Measurements from ENCODE around the gene ST3GAL4. TPM values are rescaled to one million over a fixed set of nuclear protein-coding genes. Genes with fewer than 3 reads are reported as not detected.

The ST3GAL4 gene
- total and polyA plus RNA-seq, 4 donors, result 20.7 to 48.2 (median 27.8) TPM

DNA sequence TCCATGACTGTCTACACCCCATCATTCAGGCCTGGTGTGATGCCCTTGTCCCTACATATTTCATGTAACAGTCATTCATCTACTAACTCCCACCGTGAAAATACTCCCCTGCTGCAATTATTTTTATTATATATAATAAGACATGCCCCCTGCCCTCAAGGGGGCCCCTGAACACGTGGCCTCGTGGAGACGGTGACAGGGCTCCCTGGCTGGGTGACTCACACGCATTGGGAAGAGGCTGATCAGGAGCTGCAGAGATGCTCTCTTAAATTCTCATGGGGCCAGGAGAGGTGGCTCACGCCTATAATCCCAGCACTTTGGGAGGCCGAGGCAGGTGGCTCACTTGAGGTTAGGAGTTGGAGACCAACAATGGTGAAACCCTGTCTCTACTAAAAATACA is 88.6 kb downstream of the ST3GAL4 start:
- DNase-seq (ENCODE audit: low read depth in 4 of 6, low spot score in 6 of 6), result no peak
- Histone ChIP-seq H3K36me3 (ENCODE audit: control insufficient read depth, insufficient read depth, low read length) (peaks cover 54% of the 10 kb centered on the region), H3K27me3 (ENCODE audit: control insufficient read depth, insufficient read depth, low read length) (peaks cover 2% of the 10 kb centered on the region), H3K27ac (ENCODE audit: low read depth, low read length) (no peak overlapping the region), H3K4me1 (ENCODE audit: control insufficient read depth, insufficient read depth, low read length) (peaks cover 34% of the 10 kb centered on the region), H3K9me3 (ENCODE audit: control insufficient read depth, insufficient read depth, low read length) (no peaks in the 10 kb centered on the region), H3K4me3 (ENCODE audit: low read depth, low read length) (no peak overlapping the region)
- 62% methylated on average over 6 of the region's 7 CpGs for WGBS (ENCODE audit: insufficient coverage)

DNA sequence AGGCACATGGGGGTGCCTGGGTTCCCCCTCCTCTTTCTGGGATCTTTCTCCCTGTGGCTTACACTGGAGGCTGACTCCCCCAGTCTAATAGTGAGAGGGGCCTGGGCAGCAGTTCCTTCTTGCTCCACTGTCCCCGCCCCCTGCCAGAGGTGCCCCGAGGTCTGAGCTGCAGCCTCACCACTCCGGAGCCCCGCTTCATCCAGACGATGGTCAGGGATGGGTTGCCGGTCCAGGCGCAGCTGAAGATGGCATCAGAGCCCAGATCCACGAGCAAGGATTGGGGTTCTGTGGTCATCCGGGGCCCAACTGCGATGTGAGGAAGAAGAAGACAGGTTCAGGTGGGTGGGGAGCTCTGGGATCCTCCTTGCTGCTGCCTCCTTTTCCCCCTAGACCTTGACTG is 91.1 kb downstream of the ST3GAL4 start:
- Histone ChIP-seq H3K27ac (ENCODE audit: low read depth, low read length) (no peak overlapping the region), H3K4me1 (ENCODE audit: control insufficient read depth, insufficient read depth, low read length) (peaks cover 18% of the 10 kb centered on the region), H3K36me3 (ENCODE audit: control insufficient read depth, insufficient read depth, low read length) (peaks cover 61% of the 10 kb centered on the region), H3K27me3 (ENCODE audit: control insufficient read depth, insufficient read depth, low read length) (no peaks in the 10 kb centered on the region), H3K9me3 (ENCODE audit: control insufficient read depth, insufficient read depth, low read length) (no peaks in the 10 kb centered on the region), H3K4me3 (ENCODE audit: low read depth, low read length) (no peak overlapping the region)
- WGBS (ENCODE audit: insufficient coverage), result 93% methylated on average over 9 of the region's 10 CpGs
- no peak for DNase-seq (ENCODE audit: low read depth in 4 of 6, low spot score in 6 of 6)

DNA sequence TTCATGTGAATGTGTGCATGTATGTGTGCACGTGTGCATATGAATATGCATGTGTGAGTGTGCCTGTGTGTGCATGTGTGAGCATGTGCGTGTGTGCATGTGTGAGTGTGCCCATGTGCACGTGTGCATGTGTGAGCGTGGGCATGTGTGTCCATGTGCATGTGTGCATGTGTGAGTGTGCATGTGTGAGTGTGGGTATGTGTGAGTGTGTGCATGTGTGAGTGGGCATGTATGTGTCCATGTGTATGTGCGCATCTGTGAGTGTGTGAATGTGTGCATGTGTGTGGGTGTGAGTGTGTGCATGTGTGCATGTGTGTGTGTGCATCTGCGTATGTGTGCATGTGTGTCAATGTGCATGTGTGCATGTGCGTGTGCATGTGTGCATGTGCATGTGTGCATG is 94.7 kb downstream of the ST3GAL4 start:
- Histone ChIP-seq H3K4me3 (ENCODE audit: low read depth, low read length) (no peak overlapping the region), H3K9me3 (ENCODE audit: control insufficient read depth, insufficient read depth, low read length) (no peaks in the 10 kb centered on the region), H3K27ac (ENCODE audit: low read depth, low read length) (no peak overlapping the region), H3K36me3 (ENCODE audit: control insufficient read depth, insufficient read depth, low read length) (peaks cover 58% of the 10 kb centered on the region), H3K4me1 (ENCODE audit: control insufficient read depth, insufficient read depth, low read length) (peaks cover 20% of the 10 kb centered on the region), H3K27me3 (ENCODE audit: control insufficient read depth, insufficient read depth, low read length) (no peaks in the 10 kb centered on the region)
- WGBS (ENCODE audit: insufficient coverage), result 82% methylated on average over 7 of the region's 7 CpGs
- DNase-seq (ENCODE audit: low read depth in 4 of 6, low spot score in 6 of 6), result no peak

DNA sequence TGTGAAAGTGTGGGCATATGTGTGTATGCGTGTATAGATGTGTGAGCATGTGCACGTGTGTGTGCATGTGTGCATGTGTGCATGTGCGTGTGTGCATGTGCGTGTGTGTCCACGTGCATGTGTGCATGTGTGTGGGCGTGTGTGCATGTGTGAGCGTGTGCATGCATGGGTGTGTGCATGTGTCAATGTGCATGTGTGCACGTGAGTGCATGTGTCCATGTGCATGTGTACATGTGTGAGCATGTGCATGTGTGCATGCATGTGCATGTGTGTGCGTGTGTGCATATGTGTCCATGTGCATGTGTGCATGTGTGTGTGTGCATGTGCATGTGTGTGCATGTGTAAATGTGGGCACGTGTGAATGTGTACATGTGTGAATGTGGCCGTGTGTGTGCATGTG is 95.3 kb downstream of the ST3GAL4 start:
- no peaks in the 10 kb centered on the region for H3K27me3 ChIP-seq (ENCODE audit: control insufficient read depth, insufficient read depth, low read length)
- no peak overlapping the region for H3K4me3 ChIP-seq (ENCODE audit: low read depth, low read length)
- peaks cover 56% of the 10 kb centered on the region for H3K36me3 ChIP-seq (ENCODE audit: control insufficient read depth, insufficient read depth, low read length)
- no peak overlapping the region for H3K27ac ChIP-seq (ENCODE audit: low read depth, low read length)
- H3K4me1 ChIP-seq (ENCODE audit: control insufficient read depth, insufficient read depth, low read length), result peaks cover 22% of the 10 kb centered on the region
- no peak for DNase-seq (ENCODE audit: low read depth in 4 of 6, low spot score in 6 of 6)
- no peaks in the 10 kb centered on the region for H3K9me3 ChIP-seq (ENCODE audit: control insufficient read depth, insufficient read depth, low read length)
- WGBS (ENCODE audit: insufficient coverage), result 98% methylated on average over 11 of the region's 11 CpGs

DNA sequence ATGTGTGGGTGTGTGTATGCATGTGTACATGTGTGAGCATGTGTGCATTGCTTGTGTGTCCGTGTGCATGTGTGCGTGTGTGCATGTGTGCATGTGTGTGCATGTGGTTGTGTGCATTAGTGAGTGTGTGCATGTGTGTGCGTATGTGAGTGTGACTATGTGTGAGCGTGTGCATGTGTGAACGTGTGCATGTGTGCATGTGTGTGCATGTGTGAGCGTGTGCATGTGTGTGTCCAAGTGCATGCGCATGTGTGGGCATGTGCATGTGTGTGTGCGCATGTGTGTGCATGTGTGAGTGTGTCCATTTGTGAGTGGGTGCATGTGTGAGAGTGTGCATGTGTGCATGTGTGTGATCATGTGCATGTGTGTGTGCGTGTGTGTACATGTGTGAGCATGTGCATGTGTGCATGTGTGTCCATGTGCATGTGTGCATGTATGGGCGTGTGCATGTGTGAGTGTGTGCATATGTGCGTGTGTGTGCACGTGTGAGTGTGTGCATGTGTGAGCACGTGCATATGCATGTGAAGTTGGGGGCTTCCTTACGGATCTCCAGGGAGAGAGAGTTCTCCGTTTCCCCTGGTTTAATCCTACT is 95.8 kb downstream of the ST3GAL4 start:
- no peaks in the 10 kb centered on the region for H3K27me3 ChIP-seq (ENCODE audit: control insufficient read depth, insufficient read depth, low read length)
- 95% methylated on average over 12 of the region's 15 CpGs for WGBS (ENCODE audit: insufficient coverage)
- DNase-seq (ENCODE audit: low read depth in 4 of 6, low spot score in 6 of 6), result no peak
- peaks cover 59% of the 10 kb centered on the region for H3K36me3 ChIP-seq (ENCODE audit: control insufficient read depth, insufficient read depth, low read length)
- peaks cover 22% of the 10 kb centered on the region for H3K4me1 ChIP-seq (ENCODE audit: control insufficient read depth, insufficient read depth, low read length)
- no peaks in the 10 kb centered on the region for H3K9me3 ChIP-seq (ENCODE audit: control insufficient read depth, insufficient read depth, low read length)
- H3K4me3 ChIP-seq (ENCODE audit: low read depth, low read length), result no peak overlapping the region
- no peak overlapping the region for H3K27ac ChIP-seq (ENCODE audit: low read depth, low read length)

DNA sequence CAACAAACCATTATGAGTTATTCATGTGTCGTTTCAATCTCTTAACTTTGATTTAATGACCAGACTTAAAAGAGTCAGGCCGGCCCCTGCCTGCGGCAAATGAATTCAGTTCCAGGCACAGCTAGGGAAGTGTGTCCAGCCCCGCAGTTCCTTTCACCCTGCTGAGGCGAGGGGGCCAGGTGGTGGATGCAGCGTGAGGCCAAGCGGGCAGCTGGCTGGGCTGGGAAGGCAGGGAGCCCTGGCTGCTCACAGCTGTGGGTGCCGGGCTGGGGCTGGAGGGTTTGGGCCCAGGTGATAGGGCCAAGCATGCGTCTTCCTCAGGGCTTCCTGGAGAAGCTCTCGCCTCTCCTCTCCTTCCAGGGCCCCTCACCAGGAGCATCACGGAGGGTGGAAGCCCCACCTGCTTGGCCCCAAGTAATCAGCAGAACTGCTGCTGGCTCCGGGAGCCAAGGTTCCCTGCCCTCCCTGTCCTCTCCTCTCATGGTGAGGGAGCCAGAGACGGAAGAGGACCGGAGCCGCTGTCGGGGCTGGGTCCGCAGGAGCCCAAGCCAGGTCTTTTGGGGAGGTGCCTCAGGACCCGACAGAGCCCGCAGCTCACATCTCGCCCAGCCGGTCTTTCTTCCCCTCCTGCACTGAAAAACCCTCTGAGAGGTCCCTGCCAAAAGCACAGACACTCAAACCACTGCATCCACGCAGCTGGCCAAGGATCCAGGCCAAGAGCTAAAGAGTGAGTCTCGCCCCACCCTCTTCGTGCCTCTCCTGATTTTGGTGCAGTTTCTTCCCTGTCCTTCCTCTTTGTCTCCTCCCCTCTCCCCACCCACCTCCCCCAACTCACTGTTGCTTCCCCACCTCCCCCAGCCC is 97.0 kb downstream of the ST3GAL4 start:
- Histone ChIP-seq H3K9me3 (ENCODE audit: control insufficient read depth, insufficient read depth, low read length) (no peaks in the 10 kb centered on the region), H3K27me3 (ENCODE audit: control insufficient read depth, insufficient read depth, low read length) (no peaks in the 10 kb centered on the region), H3K4me3 (ENCODE audit: low read depth, low read length) (no peak overlapping the region), H3K36me3 (ENCODE audit: control insufficient read depth, insufficient read depth, low read length) (peaks cover 57% of the 10 kb centered on the region), H3K27ac (ENCODE audit: low read depth, low read length) (peak overlapping the region; percentile 15), H3K4me1 (ENCODE audit: control insufficient read depth, insufficient read depth, low read length) (peaks cover 22% of the 10 kb centered on the region)
- 43% methylated on average over 22 of the region's 24 CpGs for WGBS (ENCODE audit: insufficient coverage)
- DNase-seq (ENCODE audit: low read depth in 4 of 6, low spot score in 6 of 6), result peak in 2 of 6 donors; percentile 38 to 44

DNA sequence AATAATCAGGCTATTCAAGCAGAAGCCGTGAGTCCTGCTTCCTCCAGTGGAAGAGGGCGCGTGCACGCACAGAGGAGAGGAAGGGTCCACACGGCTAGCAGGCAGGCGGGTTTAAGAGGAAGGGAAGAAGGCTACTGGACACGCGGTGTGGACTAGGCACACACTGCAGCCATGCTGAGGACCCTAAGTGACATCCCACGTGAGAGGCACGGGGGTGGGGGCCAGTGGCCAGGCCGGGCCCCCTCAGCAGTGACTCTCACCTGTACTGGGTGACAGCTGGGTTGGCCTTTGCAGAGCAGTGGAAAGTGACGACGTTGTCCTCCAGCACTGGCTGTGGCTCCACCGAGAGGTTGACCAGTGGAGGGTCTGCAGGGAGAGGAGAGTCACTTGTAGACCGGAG is 100.6 kb downstream of the ST3GAL4 start:
- DNase-seq (ENCODE audit: low read depth in 4 of 6, low spot score in 6 of 6), result no peak
- H3K4me1 ChIP-seq (ENCODE audit: control insufficient read depth, insufficient read depth, low read length), result peaks cover 44% of the 10 kb centered on the region
- H3K4me3 ChIP-seq (ENCODE audit: low read depth, low read length), result no peak overlapping the region
- H3K36me3 ChIP-seq (ENCODE audit: control insufficient read depth, insufficient read depth, low read length), result peaks cover 53% of the 10 kb centered on the region
- no peak overlapping the region for H3K27ac ChIP-seq (ENCODE audit: low read depth, low read length)
- WGBS (ENCODE audit: insufficient coverage), result 94% methylated on average over 15 of the region's 15 CpGs
- H3K9me3 ChIP-seq (ENCODE audit: control insufficient read depth, insufficient read depth, low read length), result no peaks in the 10 kb centered on the region
- H3K27me3 ChIP-seq (ENCODE audit: control insufficient read depth, insufficient read depth, low read length), result no peaks in the 10 kb centered on the region

DNA sequence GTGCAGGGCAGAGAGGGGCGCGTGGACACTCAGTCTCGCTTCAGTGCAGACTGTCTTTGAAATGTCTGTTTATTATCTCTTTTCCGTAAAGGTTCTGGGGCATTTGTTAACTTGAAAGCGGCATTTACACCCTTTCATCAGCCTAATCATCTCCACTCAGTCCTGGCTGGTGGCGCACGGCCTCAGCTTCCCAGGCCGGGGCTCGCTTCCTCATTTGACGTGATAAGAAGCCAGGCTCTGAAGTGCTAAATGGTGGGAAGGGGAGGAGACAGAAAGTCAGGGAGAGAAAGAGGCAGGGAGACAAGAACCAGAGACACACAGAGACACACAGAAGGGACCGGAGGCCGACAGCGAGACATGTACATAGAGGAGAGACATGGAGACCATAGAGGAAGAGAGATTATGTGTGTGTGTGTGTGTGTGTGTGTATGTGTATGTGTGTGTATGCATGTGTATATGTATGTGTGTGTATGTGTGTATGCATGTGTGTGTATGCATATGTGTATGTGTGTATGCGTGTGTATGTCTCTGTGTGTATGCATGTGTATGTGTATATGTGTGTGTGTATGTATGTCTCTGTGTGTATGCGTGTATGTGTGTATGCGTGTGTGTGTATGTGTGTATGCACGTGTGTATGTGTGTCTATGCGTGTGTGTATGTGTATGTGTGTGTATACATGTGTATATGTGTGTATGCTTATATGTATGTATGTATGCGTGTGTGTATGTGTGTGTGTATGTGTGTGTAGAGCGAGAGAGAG is 101.5 kb downstream of the ST3GAL4 start:
- peaks cover 42% of the 10 kb centered on the region for H3K4me1 ChIP-seq (ENCODE audit: control insufficient read depth, insufficient read depth, low read length)
- no peaks in the 10 kb centered on the region for H3K27me3 ChIP-seq (ENCODE audit: control insufficient read depth, insufficient read depth, low read length)
- no peak for DNase-seq (ENCODE audit: low read depth in 4 of 6, low spot score in 6 of 6)
- no peak overlapping the region for H3K27ac ChIP-seq (ENCODE audit: low read depth, low read length)
- no peaks in the 10 kb centered on the region for H3K9me3 ChIP-seq (ENCODE audit: control insufficient read depth, insufficient read depth, low read length)
- H3K36me3 ChIP-seq (ENCODE audit: control insufficient read depth, insufficient read depth, low read length), result peaks cover 52% of the 10 kb centered on the region
- no peak overlapping the region for H3K4me3 ChIP-seq (ENCODE audit: low read depth, low read length)
- WGBS (ENCODE audit: insufficient coverage), result 78% methylated on average over 10 of the region's 20 CpGs

DNA sequence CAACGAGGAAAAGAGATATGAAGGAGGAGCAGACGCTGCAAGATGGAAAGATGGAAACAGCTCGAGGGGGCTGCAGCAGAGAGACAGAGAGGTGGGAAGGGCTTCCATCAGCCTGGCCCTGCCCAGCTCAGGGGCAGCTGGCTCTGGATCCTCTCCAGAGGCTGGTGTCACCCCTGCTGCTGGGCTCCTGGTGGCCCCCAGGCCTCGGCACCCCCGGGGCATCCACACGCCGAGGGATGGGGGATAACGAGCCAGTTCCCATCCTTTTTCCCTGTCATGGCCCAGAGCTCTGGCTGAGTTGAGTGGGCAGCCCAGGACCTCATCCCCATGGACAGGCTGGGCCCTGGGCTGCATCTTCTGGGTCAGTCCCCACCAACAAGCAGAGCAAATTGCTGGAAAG is 102.3 kb downstream of the ST3GAL4 start:
- H3K4me3 ChIP-seq (ENCODE audit: low read depth, low read length), result no peak overlapping the region
- H3K27me3 ChIP-seq (ENCODE audit: control insufficient read depth, insufficient read depth, low read length), result no peaks in the 10 kb centered on the region
- no peak for DNase-seq (ENCODE audit: low read depth in 4 of 6, low spot score in 6 of 6)
- WGBS (ENCODE audit: insufficient coverage), result 76% methylated on average over 7 of the region's 8 CpGs
- peaks cover 34% of the 10 kb centered on the region for H3K4me1 ChIP-seq (ENCODE audit: control insufficient read depth, insufficient read depth, low read length)
- no peaks in the 10 kb centered on the region for H3K9me3 ChIP-seq (ENCODE audit: control insufficient read depth, insufficient read depth, low read length)
- H3K36me3 ChIP-seq (ENCODE audit: control insufficient read depth, insufficient read depth, low read length), result peaks cover 59% of the 10 kb centered on the region
- no peak overlapping the region for H3K27ac ChIP-seq (ENCODE audit: low read depth, low read length)
